ENCODE results near the gene RECQL5.

The RECQL5 gene

GRCh38 chr17:75666959-75667790, at the start of gene RECQL5, which contains the start of gene SAP30BP:
RECQL5 (minus strand) TSS chr17:75667154; CDS start chr17:75666557, 597 bp downstream.
SAP30BP (plus strand) TSS chr17:75667338; CDS start chr17:75667373, 35 bp downstream.
- peak; percentile 96 for DNase-seq

DNA sequence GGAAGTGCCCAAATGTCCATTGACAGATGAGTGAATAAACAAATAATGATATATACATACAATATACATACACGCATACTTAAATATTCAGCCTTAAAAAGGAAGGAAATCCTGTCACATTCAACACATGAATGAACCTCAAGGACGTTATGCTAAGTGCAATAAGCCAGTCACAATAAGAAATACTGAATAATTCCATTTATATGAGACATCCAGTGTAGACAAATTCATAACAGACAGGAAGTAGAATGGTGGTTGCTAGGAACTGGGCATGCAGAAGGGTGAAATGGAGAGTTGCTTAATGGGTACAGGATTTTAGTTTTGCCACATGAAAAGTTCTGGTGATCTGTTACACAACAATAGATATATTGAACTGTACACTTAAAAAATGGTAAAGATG, 45.5 kb upstream of the RECQL5 start:
- DNase-seq, result no peak

GRCh38 chr17:75707079-75707571, 40.2 kb upstream of the RECQL5 start:
- no peak for DNase-seq

DNA sequence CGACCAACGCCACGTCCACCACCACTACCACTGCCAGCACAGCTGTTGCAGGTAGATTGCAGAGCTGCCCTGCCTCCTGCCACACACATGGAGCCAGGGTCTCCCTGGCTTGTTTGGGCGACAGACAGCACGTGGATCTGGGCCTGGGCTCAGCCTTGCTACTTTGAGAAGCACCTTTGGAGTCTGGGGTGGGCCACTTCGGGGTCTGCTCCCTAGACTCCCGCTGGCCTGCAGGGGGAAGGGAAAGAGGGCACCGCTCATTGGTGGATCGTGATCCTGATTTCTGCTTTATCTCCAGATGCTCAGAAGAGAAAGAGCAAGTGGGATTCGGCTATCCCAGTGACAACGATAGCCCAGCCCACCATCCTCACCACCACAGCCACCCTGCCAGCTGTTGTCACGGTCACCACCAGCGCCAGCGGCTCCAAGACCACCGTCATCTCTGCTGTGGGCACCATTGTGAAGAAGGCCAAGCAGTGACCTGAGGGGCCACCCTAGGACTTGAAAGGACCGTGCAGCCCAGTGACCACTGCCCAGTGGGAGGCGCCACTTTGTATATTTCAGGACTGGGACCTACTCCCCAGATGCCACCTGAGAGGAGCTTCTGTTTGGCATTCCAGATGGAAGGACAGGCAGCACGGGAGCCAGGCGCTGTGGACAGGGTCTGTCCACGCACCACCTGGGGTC, 39.2 kb upstream of the RECQL5 start:
- DNase-seq, result no peak

DNA sequence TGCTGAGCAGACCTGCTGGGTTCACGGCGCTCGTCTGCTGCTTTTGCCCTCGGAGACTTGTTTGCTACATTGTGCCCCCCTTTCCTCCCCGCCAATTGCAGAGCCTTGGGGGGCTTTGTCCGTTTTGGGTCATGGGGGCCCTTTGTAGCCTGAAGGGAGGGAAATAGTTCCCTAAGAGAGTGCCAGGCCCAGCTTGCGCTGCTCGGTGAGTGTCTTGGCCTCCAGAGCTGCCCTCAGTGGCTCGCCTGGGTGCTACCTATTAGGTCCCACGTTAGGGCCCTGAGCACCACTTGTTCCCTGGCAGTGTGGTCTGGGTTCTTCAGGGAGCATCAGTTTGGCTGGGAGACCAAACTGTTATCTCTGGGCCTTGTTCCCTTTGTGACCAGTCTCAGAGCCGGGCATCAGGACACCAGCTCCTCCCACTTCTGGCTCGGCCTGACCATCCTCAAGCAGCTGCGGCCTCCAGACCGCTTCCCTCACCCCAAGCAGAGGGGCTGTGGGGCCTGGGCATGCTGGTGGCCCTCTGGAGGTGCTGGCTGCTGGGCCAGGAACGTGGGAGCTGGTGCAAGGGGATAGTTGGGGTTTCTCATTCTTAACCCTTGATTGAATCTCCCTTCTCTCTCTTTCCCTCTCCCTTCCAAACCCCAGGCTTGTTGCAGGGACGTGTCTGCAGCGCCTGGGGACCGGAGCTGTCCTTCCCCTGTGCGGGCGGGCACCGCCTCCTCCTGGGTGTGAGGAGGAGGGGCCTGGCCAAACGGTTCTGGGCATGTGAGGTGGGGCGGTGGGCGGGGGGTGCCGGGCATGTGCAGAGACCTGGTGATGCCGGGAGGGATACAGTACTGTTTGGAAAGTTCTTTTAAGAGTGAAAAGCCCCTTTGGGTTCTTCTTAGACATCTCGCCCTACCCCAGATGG, 38.3 kb upstream of the RECQL5 start:
- DNase-seq, result no peak

GRCh38 chr17:75703591-75703990, 36.6 kb upstream of the RECQL5 start:
- no peak for DNase-seq

GRCh38 chr17:75703191-75703590, 36.2 kb upstream of the RECQL5 start:
- DNase-seq, result no peak

- no peak for DNase-seq
These were observed 34.3 kb upstream of the RECQL5 start for GRCh38 chr17:75701288-75701687.

DNA sequence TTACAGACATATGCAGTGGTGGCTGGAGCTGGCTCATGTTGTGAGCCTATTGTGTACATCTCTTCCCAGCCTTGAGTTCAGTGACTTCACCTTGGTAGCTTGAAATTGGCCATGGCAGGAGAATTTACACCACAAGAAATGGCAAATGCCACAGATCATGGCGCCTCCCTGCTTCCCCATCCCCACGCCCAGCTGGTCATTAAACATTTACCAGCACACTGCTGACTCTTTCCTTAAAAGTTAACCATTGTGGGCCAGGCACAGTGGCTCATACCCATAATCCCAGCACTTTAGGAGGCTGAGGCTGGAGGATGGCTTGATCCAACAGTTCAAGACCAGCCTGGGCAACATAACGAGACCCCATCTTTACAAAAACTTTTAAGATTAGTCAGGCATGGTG, 31.7 kb upstream of the RECQL5 start:
- no peak for DNase-seq

DNA sequence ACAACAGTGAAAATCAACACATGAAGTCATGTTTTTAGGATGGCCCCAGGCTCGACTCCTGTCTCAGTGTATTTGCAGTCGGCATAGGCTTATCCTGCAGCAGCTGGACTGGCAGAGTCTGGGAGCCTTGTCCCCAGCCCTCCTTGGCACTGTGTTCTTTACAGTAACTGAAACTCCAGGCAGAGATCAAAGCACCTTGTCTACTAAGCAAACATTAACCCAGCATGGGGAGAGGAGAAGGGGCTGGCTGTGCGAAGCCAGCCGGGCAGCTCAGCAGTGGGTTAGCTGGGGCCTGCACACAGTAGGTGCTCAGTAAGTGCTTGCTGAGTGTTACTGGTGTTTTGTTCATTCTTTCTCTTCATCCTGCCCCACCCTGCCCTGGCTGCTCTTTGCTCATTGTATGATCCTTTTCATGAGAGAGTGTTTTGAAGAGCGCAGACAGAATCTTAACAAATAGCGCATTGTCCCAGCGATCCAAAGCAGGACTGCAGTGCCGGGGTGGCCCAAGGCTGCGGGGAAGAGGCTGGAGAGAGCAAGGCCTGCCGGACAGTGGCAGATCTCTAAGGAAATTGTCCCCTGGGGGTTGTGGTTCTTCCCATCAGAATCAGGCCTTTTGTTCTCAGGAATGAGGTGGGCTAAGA, 30.8 kb upstream of the RECQL5 start:
- no peak for DNase-seq

GRCh38 chr17:75695830-75696271, 28.9 kb upstream of the RECQL5 start:
- no peak for DNase-seq

GRCh38 chr17:75695141-75695829, 28.3 kb upstream of the RECQL5 start:
- DNase-seq, result no peak

DNA sequence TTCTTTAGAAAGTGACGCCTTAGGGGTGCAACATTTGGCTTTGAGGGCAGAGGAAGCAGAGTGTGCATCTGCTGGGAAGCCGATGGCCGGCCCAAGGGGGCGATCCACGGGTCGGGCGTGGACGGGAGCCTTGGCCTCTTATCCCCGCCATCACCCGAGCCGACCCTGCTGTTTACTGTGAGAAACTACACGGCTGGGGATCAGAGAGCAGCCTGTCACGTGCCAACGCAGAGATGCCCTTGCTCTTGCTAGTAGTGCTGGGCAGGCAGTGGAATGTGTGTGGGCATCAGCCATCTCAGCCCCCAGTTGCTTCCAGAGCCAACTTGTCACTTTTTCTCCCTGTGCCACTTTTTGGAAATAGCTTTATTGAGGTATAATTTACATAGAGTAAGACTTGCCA, 27.6 kb upstream of the RECQL5 start:
- no peak for DNase-seq

DNA sequence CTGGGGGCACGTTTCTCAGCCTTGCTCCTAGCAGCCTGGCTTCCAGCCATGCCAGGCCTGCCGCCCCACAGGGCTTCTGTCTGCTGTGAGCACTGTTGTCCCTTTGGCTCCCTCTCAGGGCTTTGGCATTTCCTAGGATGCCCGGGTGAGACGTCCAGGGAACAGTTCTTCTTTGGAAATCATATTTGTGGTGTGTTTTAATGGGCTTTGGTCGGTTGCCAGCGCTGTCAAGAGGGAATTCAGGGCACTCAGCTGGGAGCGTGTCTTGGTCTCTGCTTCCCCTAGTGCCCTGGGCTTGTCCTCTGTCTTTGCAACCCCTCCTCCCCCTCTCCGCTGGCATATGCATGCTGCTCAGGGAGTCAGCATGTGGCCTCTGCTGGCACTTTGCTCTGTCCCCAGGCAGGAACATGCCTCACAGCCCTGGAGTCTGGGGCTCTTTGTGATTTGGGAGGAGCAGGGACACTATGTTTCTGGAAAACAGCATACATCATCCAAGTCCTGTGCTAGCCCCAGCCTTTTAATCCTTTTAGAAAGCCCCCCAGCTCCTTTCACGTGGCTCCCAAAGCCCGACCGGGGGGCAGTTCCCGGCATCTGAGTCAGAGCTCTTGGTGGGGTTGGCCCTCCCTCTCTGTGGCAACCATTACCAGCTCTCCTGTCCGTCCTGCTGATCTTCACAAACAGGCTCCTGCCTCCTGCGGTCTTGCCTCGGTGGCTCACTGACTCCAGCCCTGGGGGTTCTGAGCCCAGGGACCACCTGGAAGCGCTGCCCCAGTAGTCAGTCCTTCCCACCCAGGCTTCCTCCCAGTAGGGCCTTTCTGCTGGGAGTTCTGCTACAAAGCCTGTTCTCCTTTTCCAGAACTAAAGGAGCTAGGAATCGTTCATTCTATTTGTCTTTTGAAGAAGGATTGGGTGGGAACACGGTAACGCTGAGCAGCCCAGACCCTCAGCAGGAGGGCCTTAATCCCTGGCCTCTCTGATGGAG, 26.8 kb upstream of the RECQL5 start:
- DNase-seq, result peak; percentile 55

DNA sequence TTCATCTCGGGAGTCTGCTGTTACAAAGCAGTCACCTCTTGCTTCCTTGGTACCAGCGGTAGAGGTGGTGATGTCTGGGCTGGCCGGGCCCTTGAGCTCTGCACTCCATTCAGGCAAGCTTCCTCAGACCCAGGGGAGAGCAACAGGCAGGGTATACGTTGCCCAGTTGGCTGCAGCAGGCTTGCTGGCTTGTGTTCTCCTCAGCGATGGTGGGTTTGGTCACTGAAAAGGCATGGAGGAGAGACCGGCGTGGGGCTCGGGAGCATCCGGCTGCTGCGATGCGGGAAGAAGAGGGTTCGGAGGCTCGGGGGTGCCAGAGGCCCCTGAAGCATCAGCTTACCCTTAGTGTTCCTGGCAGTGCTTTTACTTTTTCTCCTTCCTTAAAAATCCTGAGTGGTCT, 26.0 kb upstream of the RECQL5 start:
- no peak for DNase-seq

DNA sequence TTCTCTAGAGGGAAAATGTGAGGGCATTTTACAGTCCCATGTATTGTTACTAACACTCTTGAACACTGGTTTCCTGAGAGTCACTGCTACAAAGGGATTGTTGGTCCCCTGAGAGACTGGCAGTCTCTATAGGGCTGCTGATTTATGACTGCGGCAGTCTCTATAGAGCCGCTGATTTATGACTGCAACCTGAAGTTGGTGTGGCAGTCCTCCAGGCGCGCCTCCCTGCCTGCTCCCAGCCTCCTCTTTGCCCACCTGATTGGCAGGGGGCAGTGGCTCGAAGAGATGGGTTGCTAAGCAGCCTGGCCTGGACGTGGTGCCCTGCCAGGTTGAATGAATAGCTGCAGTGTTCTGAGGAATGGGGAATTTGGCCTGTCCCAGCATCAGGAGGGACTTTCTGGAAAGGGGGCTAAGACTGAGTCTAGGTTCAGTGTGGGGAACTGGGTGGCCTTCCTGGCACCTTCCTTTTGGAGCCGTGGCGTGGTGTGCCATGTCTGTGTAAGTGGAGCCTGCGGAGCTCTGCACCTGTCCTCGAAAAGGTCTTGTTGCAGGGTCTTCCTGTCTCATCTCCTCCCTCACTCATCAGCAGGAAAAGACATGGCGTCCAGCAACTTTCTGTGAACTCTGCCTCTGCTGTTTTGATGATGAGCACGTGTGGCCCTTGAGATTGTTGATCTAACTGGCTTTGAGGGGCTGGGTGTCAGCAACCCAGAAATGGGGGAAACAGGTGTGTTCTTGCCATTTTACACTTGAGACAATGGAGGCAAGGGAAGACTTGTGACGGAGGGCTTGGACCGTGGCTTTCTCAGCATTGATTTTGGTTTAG, 25.1 kb upstream of the RECQL5 start:
- DNase-seq, result no peak

DNA sequence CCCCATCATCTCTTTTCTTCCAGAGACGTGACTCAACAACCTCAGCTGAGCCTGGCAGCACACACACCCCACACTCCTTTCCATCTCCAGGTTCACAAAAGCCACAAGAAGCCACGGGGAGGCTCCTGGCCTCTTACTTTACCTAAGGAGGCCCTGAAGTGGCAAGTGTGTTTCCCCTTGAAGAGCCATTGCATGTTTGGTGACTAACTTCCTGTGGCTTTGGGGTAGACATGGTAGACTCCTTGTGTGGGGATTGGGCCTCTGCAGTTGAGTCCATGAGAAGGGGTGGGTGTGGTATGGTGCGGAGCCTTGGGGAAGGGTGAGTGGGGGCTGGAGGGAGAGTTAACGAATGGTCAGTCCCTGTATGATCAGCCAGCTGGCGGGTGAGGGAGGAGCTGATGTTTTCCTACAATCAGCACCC, 24.4 kb upstream of the RECQL5 start:
- DNase-seq, result no peak

DNA sequence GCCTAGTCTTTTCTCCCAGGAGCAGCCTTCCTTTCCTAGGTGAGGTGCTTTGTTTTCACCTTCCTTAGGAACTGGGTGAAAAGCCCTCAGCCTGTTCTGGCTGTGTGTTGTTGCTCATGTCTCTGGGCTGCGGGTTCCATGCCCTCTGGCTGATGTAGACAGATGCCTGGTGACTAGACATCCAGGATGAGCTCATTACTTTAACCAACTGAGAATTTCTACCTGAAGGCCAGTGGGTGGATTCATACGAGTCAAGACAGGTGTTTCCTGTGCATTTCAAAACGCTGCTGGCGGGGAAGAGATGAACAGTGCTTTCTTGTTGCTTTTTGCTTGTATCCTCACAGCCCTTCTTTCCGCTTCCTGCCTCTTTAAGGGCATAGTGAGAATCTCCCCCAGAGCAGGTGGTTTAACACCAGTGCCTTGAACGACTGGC, 22.5 kb upstream of the RECQL5 start:
- DNase-seq, result no peak

DNA sequence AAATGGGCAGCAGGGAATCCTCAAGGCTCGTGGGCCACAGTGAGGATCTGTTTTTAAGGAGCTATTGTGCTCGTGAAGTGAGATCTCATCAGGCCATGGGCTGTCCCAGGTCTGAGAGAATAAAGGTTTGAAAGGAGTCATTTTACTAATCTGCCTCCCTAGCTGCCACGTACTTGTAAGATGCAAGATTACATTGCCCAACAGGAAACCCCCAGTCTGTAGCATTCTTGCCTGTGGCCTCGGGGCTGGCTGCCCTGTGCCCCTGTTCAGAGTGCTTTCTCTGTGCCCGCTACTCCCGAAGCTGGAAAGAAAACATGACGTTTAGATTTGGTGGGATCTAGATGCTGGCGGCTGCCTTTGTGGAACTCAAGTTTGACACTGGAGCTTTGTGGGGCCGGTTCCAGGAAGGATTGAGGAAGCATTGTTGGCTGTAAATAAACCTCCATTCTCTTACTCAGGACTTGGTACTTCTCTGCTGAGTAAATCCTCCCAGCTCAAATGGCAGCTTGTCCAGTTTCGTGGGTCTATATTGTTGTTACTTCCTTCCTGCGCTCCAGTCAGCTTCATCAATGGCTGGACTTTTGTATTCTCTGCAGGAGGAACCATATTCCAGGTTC, 21.4 kb upstream of the RECQL5 start:
- DNase-seq, result no peak

Measured in NCI-H2107 (cell line).